Activated CD4-positive, alpha-beta T cell treated with anti-CD3 and anti-CD28 coated beads for 36 hours (primary cell): ENCODE results near the gene DCXR. TPM values are rescaled to one million over a fixed set of nuclear protein-coding genes. Genes with fewer than 3 reads are reported as not detected.

Experiments
- ATAC-seq: fragments of 200-7000 bp; cut with Tn5 transposase; one replicate; pipeline ENCODE4 v1.10.0; 2021; ENCODE audit warnings: mild to moderate bottlenecking, moderate library complexity
- CTCF ChIA-PET: fragments of 350-600 bp; sonication (Branson Sonifier 250); formaldehyde crosslinking; loops from one replicate; lab custom pipeline; 2021; ENCODE audit warnings: antibody characterized with exemption; lab: Charles Lee
- POLR2A ChIA-PET: fragments of 350-600 bp; sonication (Branson Sonifier 250); formaldehyde crosslinking; loops from one replicate; lab custom pipeline; 2021; ENCODE audit warnings: antibody characterized with exemption, inconsistent platforms; lab: Charles Lee
- DNase-seq: peaks from one replicate; pipeline ENCODE4 v3.0.0-alpha.2; 2020
- H3K27ac Mint-ChIP-seq: one replicate; pipeline ENCODE4 v1.8.0; 2021; ENCODE audit warnings: mixed read lengths
- H3K27me3 Mint-ChIP-seq: one replicate; pipeline ENCODE4 v1.8.0; 2021; ENCODE audit warnings: mixed read lengths
- H3K36me3 Mint-ChIP-seq: one replicate; pipeline ENCODE4 v1.8.0; 2021; ENCODE audit warnings: low read depth, mixed read lengths
- H3K4me1 Mint-ChIP-seq: one replicate; pipeline ENCODE4 v1.8.0; 2021; ENCODE audit warnings: mixed read lengths
- H3K4me3 Mint-ChIP-seq: one replicate; pipeline ENCODE4 v1.8.0; 2021; ENCODE audit warnings: mild to moderate bottlenecking, moderate library complexity, mixed read lengths
- H3K9me3 Mint-ChIP-seq: one replicate; pipeline ENCODE4 v1.8.0; 2021; ENCODE audit warnings: low read depth, mixed read lengths
- intact Hi-C, 2 experiments: fragments of 100-400 bp; cut with DNase I in 1 of 2; cut with micrococcal nuclease in 1 of 2; formaldehyde crosslinking; loops; one replicate each; pipeline versions ENCODE4 v1.14.2 to v1.15.1; 2022 to 2024; cut with DNase I, micrococcal nuclease
- total RNA-seq, 2 experiments: library from RNA; stranded (reverse); gene quantifications; one replicate each; pipeline ENCODE4 v1.2.3, GENCODE V29; 2021

The DCXR gene
- total RNA-seq, 2 experiments from 2014 or later = 105 to 166 TPM

DNA sequence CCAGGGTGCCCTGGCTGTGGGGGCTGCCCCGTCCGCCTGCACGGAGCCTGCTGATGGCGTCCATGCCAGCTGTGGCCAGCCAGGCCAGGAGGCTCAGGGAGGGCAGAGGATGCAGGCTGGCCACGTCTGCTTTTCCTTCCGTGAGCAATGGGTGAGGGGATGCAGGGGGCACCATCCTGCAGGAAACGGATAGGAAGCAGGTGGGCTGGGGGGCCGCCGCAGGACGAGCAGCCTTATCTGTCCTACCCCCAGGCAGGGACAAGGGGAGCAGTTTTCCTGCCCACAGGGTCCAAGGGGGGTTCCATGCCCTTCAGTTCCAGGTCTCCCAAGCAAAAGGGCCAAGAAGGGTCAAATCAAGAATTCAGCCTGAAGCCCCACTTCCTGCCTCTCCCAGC, 21.4 kb upstream of the DCXR start:
- Mint-ChIP-seq H3K27ac (no peak overlapping the region), H3K4me3 (no peak overlapping the region), H3K36me3 (peaks cover 7% of the 10 kb centered on the region), H3K9me3 (no peaks in the 10 kb centered on the region), H3K27me3 (no peaks in the 10 kb centered on the region), H3K4me1 (peaks cover 2% of the 10 kb centered on the region)
- DNase-seq (no peak), ATAC-seq (no peak)
- CTCF ChIA-PET = no interaction called here
- POLR2A ChIA-PET = no interaction called here
- intact Hi-C loops = no loop called here

DNA sequence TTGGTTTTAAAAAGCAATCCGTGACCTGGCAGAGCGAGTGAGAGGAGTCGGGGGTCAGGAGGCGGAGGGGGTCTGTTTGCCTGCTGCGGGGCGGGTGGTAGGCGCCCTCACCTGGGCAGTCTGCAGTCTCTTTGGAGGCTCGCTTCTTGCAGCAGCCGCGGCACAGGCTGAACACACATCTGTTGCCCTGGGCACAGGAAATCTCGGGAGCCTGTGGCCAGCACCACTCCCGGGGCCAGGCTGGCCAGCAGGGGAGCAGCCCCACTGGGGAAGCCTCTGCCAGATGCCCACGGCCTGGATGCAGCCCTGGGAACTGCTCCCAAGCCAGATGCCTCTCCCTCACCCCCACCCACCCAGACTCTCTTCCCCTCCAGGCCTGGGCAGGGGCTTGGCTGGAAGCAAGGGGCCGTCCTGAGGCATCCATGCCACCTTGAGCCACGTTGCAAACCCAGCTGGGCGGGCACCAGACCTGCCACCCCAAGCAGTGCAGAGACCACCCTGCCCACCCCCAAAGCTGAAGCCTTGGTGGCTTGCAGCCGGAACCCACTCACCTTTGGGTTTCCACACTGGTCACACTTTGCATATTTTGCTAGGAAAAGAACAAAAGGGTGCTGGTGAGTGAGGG, 20.8 kb upstream of the DCXR start:
- H3K27me3 Mint-ChIP-seq = no peaks in the 10 kb centered on the region
- ATAC-seq (no peak), DNase-seq (no peak)
- no peaks in the 10 kb centered on the region for H3K9me3 Mint-ChIP-seq
- ChIA-PET POLR2A (no interaction called here), CTCF (no interaction called here)
- intact Hi-C loops = no loop called here
- H3K4me3 Mint-ChIP-seq = no peak overlapping the region
- H3K27ac Mint-ChIP-seq = no peak overlapping the region
- H3K4me1 Mint-ChIP-seq = peaks cover 6% of the 10 kb centered on the region
- H3K36me3 Mint-ChIP-seq = peaks cover 8% of the 10 kb centered on the region

DNA sequence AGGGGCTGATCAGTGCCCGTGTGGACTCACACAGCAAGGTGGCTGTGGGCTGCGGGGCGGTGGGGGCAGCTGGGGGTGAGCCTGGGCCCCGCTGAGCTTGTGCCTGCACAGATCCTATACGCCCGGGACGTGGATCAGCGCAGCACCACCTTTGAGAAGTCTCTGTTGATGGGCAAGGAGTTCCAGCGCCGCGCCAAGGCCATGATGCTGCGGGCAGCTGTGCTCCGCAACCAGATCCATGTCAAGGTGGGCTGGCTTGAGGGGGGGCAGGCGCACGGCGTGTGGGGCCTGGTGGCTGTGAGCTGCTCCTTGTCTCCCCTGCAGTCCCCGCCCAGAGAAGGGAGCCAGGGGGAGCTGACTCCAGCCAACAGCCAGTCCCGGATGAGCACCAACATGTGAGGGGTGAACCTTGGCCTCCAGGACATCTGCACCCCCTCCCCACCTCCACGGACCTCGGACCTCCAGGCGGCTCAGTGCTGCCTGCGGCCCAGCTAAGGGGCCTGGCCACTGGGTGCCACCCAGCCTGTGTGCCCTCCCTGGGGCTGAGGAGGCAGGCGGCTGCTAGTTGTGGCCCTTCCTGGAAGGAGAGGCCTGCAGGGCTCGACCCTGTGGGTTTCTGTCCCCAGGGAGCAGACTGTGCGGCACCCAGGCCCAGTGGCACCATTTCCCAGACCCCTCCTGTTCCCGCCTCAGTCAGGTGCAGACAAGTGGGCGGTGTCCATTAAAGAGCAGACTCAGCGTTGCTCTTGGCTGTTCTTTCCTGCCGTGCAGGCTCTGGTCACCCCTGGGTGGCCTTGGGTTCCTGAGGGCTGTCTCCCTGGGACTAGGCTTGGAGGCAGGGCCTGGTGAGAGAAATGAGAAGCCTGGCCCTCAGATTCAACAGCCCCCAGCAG, 19.5 kb upstream of the DCXR start:
- DNase-seq (peak; percentile 3), ATAC-seq (no peak)
- no peaks in the 10 kb centered on the region for H3K27me3 Mint-ChIP-seq
- ChIA-PET CTCF (interaction anchor here (1.1 kb wide), 1 partner anchor 19 kb away, joined by 4 read pairs; the partner anchor contains the start of gene DCXR), POLR2A (no interaction called here)
- intact Hi-C loops = no loop called here
- H3K9me3 Mint-ChIP-seq = no peaks in the 10 kb centered on the region
- no peak overlapping the region for H3K4me3 Mint-ChIP-seq
- peaks cover 12% of the 10 kb centered on the region for H3K4me1 Mint-ChIP-seq
- peaks cover 9% of the 10 kb centered on the region for H3K36me3 Mint-ChIP-seq
- no peak overlapping the region for H3K27ac Mint-ChIP-seq

GRCh38 chr17:82055965-82056728, 18.6 kb upstream of the DCXR start:
- intact Hi-C loops = no loop called here
- ChIA-PET CTCF (interaction anchor here (1.1 to 1.4 kb wide), 2 partner anchors 18 to 19 kb away, joined by 4 to 5 read pairs; partner anchors contain the start of gene DCXR), POLR2A (no interaction called here)
- Mint-ChIP-seq H3K27me3 (no peaks in the 10 kb centered on the region), H3K9me3 (no peaks in the 10 kb centered on the region), H3K4me3 (no peak overlapping the region), H3K4me1 (peaks cover 12% of the 10 kb centered on the region), H3K36me3 (peaks cover 9% of the 10 kb centered on the region), H3K27ac (no peak overlapping the region)
- ATAC-seq = no peak
- peak; percentile 4 for DNase-seq

DNA sequence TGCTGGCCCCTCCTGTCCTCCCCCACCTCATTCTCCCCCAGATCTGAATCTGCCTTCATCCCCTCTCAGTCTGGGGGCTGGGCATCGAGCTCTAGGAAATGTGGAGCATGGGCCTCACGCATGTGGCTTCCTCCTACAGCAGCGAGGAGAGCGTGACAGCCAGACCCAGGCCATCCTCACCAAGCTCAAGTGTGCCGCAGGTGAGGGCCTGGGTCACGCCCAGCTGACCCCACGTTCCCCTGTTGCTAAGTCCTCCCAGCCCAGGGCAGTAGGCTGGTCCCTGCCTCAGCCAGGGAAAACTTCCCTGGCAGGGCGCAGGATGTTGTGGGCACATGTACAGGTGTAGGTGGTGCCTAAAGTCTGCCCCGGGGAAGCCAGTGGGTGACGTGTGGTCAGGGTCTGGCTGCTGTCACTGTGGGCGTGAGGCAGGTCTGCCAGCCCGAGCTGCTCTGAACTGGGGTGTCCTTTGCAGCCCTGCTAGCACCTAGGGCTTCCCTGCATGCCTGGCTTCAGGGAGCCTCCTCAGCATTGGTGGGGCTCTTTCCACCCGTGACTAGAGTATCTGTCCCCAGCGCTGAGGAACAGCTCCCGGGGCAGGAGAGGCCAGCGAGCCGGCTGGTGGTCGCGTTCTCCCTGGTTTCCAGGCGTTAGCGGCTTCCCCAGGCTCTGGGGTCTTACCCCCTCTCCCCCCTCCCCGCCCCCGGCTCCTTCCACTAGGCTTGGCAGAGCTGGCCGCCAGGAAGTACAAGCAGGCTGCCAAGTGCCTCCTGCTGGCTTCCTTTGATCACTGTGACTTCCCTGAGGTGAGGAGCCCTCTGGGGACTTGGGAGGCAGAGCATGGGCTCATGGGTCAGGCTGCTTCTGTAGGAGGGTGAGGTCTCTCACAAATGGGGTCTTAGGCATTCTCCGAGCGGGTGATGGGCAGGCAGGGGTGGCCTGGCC, 17.8 kb upstream of the DCXR start:
- ATAC-seq (no peak), DNase-seq (peak; percentile 3)
- Mint-ChIP-seq H3K4me3 (no peak overlapping the region), H3K4me1 (peaks cover 18% of the 10 kb centered on the region), H3K27ac (no peak overlapping the region), H3K9me3 (no peaks in the 10 kb centered on the region), H3K27me3 (no peaks in the 10 kb centered on the region), H3K36me3 (peaks cover 8% of the 10 kb centered on the region)
- ChIA-PET POLR2A (no interaction called here), CTCF (interaction anchor here (1.4 kb wide), 1 partner anchor 18 kb away, joined by 5 read pairs; the partner anchor contains the start of gene DCXR)
- intact Hi-C loops = no loop called here

- Mint-ChIP-seq H3K36me3 (peaks cover 8% of the 10 kb centered on the region), H3K4me3 (no peak overlapping the region)
- POLR2A ChIA-PET = no interaction called here
Measured at GRCh38 chr17:82054351-82055022, 17.0 kb upstream of the DCXR start.

GRCh38 chr17:82053556-82054263, 16.2 kb upstream of the DCXR start:
- CTCF ChIA-PET = no interaction called here
- Mint-ChIP-seq H3K9me3 (no peaks in the 10 kb centered on the region), H3K4me3 (peak overlapping the region; percentile 79), H3K27ac (no peak overlapping the region), H3K4me1 (peaks cover 21% of the 10 kb centered on the region), H3K27me3 (no peaks in the 10 kb centered on the region), H3K36me3 (peaks cover 6% of the 10 kb centered on the region)
- intact Hi-C loops = loop anchor here in 1 of 2 experiments (2.0 kb wide), 1 partner anchor 13 kb away; no protein-coding TSS in a partner anchor
- POLR2A ChIA-PET = interaction anchor here (0.5 kb wide), 1 partner anchor 299 kb away, joined by 3 read pairs; no protein-coding TSS in a partner anchor
- ATAC-seq (no peak), DNase-seq (peak; percentile 4)

More at GRCh38 chr17:82054351-82055022, 17.0 kb upstream of the DCXR start:
- no peaks in the 10 kb centered on the region for H3K9me3 Mint-ChIP-seq
- CTCF ChIA-PET = interaction anchor here (1.4 kb wide), 1 partner anchor 17 kb away, joined by 5 read pairs; the partner anchor contains the start of gene DCXR
- ATAC-seq = no peak
- peaks cover 21% of the 10 kb centered on the region for H3K4me1 Mint-ChIP-seq
- H3K27ac Mint-ChIP-seq = no peak overlapping the region
- intact Hi-C loops = no loop called here
- peak; percentile 4 for DNase-seq
- H3K27me3 Mint-ChIP-seq = no peaks in the 10 kb centered on the region

GRCh38 chr17:82053130-82053529, 15.6 kb upstream of the DCXR start:
- Mint-ChIP-seq H3K27ac (no peak overlapping the region), H3K27me3 (no peaks in the 10 kb centered on the region), H3K36me3 (peaks cover 5% of the 10 kb centered on the region), H3K9me3 (no peaks in the 10 kb centered on the region), H3K4me3 (peak overlapping the region; percentile 79), H3K4me1 (peaks cover 21% of the 10 kb centered on the region)
- POLR2A ChIA-PET = no interaction called here
- CTCF ChIA-PET = no interaction called here
- no peak for DNase-seq
- intact Hi-C loops = loop anchor here in 1 of 2 experiments (2.0 kb wide), 1 partner anchor 14 kb away; no protein-coding TSS in a partner anchor
- no peak for ATAC-seq

DNA sequence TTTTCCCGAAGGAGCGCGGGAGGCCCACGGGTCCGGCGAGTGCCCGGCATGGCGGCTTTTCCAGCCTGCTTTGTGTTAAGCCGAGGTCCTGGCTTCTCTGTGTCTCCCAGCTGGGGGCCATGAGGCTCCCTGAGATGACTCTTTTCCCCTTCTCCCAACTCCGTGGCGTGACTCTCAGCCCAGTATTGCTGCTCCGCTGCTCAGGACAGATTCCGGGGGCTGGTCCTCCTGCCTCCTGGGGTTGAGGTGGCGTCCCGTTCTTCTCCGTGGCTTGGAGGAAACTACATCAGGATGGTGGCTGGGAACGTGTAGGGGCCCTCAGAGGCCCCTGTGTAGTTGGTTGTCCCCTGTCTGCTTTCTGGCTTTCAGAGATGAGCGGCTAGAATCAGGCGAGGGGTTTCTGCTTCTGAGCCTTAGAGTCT, 15.2 kb upstream of the DCXR start:
- H3K4me1 Mint-ChIP-seq = peaks cover 21% of the 10 kb centered on the region

More for the DNA sequence above, 15.2 kb upstream of the DCXR start:
- intact Hi-C loops = loop anchor here in 1 of 2 experiments (2.0 kb wide), 1 partner anchor 14 kb away; no protein-coding TSS in a partner anchor
- Mint-ChIP-seq H3K27me3 (no peaks in the 10 kb centered on the region), H3K27ac (no peak overlapping the region), H3K36me3 (peaks cover 7% of the 10 kb centered on the region), H3K9me3 (no peaks in the 10 kb centered on the region), H3K4me3 (peak overlapping the region; percentile 79)
- ChIA-PET CTCF (no interaction called here), POLR2A (interaction anchor here (0.7 to 1.4 kb wide), 2 partner anchors 45 to 200 kb away, joined by 3 to 5 read pairs; partner anchors contain the start of gene FASN)
- DNase-seq (peak; percentile 5), ATAC-seq (no peak)
